Measurements from ENCODE around the gene MRPL58. TPM values are rescaled to one million over a fixed set of nuclear protein-coding genes. Genes with fewer than 3 reads are reported as not detected.

Gene MRPL58
- total and polyA plus RNA-seq, 2 experiments from 2014 or later: 29.8 to 39.3 TPM

GRCh38 chr17:74995847-74996246, 16.6 kb upstream of the MRPL58 start:
- no peaks in the 10 kb centered on the region for H3K36me3 ChIP-seq (replicated peaks; ENCODE audit: insufficient read depth, low read depth)
- H3K9me2 ChIP-seq (replicated peaks; ENCODE audit: insufficient read depth): no peaks in the 10 kb centered on the region
- H3K9me3 ChIP-seq (ENCODE audit: low read depth): no peaks in the 10 kb centered on the region
- no peaks in the 10 kb centered on the region for H4K20me1 ChIP-seq (ENCODE audit: insufficient read depth, poor library complexity, severe bottlenecking)
- H2AFZ ChIP-seq: no peak overlapping the region
- no peak overlapping the region for H3K27ac ChIP-seq
- no peaks in the 10 kb centered on the region for H3K27me3 ChIP-seq
- TF ChIP-seq EZH2phosphoT487 (IDR thresholded peaks at IDR 0.05; ENCODE audit: low read depth, severe bottlenecking, unreplicated experiment) (no peak), CTCF (IDR thresholded peaks at IDR 0.05; ENCODE audit: poor library complexity) (no peak), EZH2 (IDR thresholded peaks at IDR 0.05; ENCODE audit: borderline replicate concordance) (no peak)
- H3K4me3 ChIP-seq: no peak overlapping the region
- peaks cover 10% of the 10 kb centered on the region for H3K4me1 ChIP-seq (ENCODE audit: insufficient read depth)
- no peak for DNase-seq (ENCODE audit: low spot score)
- H3K4me2 ChIP-seq: no peak overlapping the region
- WGBS (ENCODE audit: low lambda C conversion rate, missing lambda C conversion rate): 86% methylated on average over 5 of the region's 5 CpGs
- H3K79me2 ChIP-seq: peaks cover 39% of the 10 kb centered on the region

- Histone ChIP-seq H3K79me2 (peaks cover 22% of the 10 kb centered on the region), H3K4me2 (no peak overlapping the region), H3K27ac (peak overlapping the region; percentile 40), H3K9me2 (replicated peaks; ENCODE audit: insufficient read depth) (no peaks in the 10 kb centered on the region), H3K4me3 (no peak overlapping the region), H3K4me1 (ENCODE audit: insufficient read depth) (no peaks in the 10 kb centered on the region), H2AFZ (no peak overlapping the region), H3K27me3 (no peaks in the 10 kb centered on the region), H4K20me1 (ENCODE audit: insufficient read depth, poor library complexity, severe bottlenecking) (no peaks in the 10 kb centered on the region), H3K9me3 (ENCODE audit: low read depth) (no peaks in the 10 kb centered on the region), H3K36me3 (replicated peaks; ENCODE audit: insufficient read depth, low read depth) (no peaks in the 10 kb centered on the region)
- DNase-seq (ENCODE audit: low spot score): no peak
- no peak for TF ChIP-seq EZH2phosphoT487 (IDR thresholded peaks at IDR 0.05; ENCODE audit: low read depth, severe bottlenecking, unreplicated experiment)
- WGBS (ENCODE audit: low lambda C conversion rate, missing lambda C conversion rate): 83% methylated on average over 6 of the region's 6 CpGs
Observed at GRCh38 chr17:74998783-74999182, 13.7 kb upstream of the MRPL58 start.

GRCh38 chr17:74999523-74999922, 12.9 kb upstream of the MRPL58 start:
- Histone ChIP-seq H3K4me1 (ENCODE audit: insufficient read depth) (no peaks in the 10 kb centered on the region), H4K20me1 (ENCODE audit: insufficient read depth, poor library complexity, severe bottlenecking) (no peaks in the 10 kb centered on the region), H3K9me3 (ENCODE audit: low read depth) (no peaks in the 10 kb centered on the region), H3K79me2 (peaks cover 19% of the 10 kb centered on the region), H3K9me2 (replicated peaks; ENCODE audit: insufficient read depth) (no peaks in the 10 kb centered on the region), H3K27me3 (no peaks in the 10 kb centered on the region), H2AFZ (no peak overlapping the region), H3K36me3 (replicated peaks; ENCODE audit: insufficient read depth, low read depth) (no peaks in the 10 kb centered on the region), H3K27ac (no peak overlapping the region), H3K4me2 (no peak overlapping the region), H3K4me3 (no peak overlapping the region)
- 88% methylated on average over 4 of the region's 4 CpGs for WGBS (ENCODE audit: low lambda C conversion rate, missing lambda C conversion rate)
- no peak for DNase-seq (ENCODE audit: low spot score)
- TF ChIP-seq EZH2phosphoT487 (IDR thresholded peaks at IDR 0.05; ENCODE audit: low read depth, severe bottlenecking, unreplicated experiment) (no peak), EZH2 (IDR thresholded peaks at IDR 0.05; ENCODE audit: borderline replicate concordance) (no peak)

GRCh38 chr17:75001915-75002843, 10.3 kb upstream of the MRPL58 start:
- Histone ChIP-seq H3K9me3 (ENCODE audit: low read depth) (no peaks in the 10 kb centered on the region), H3K79me2 (no peaks in the 10 kb centered on the region), H3K9me2 (replicated peaks; ENCODE audit: insufficient read depth) (no peaks in the 10 kb centered on the region), H3K4me2 (no peak overlapping the region), H4K20me1 (ENCODE audit: insufficient read depth, poor library complexity, severe bottlenecking) (no peaks in the 10 kb centered on the region), H3K27me3 (no peaks in the 10 kb centered on the region), H3K27ac (no peak overlapping the region), H3K4me3 (no peak overlapping the region), H3K36me3 (replicated peaks; ENCODE audit: insufficient read depth, low read depth) (no peaks in the 10 kb centered on the region), H2AFZ (no peak overlapping the region), H3K4me1 (ENCODE audit: insufficient read depth) (no peaks in the 10 kb centered on the region)
- WGBS (ENCODE audit: low lambda C conversion rate, missing lambda C conversion rate): 97% methylated on average over 15 of the region's 15 CpGs
- DNase-seq (ENCODE audit: low spot score): no peak
- TF ChIP-seq EZH2 (IDR thresholded peaks at IDR 0.05; ENCODE audit: borderline replicate concordance): no peak
- TF ChIP-seq CTCF (IDR thresholded peaks at IDR 0.05; ENCODE audit: poor library complexity): no peak
- TF ChIP-seq EZH2phosphoT487 (IDR thresholded peaks at IDR 0.05; ENCODE audit: low read depth, severe bottlenecking, unreplicated experiment): no peak
